ENCODE data around the gene CORO7.
A peak's percentile ranks its signal among the peaks of the same experiment; 100 is the strongest.

DNA sequence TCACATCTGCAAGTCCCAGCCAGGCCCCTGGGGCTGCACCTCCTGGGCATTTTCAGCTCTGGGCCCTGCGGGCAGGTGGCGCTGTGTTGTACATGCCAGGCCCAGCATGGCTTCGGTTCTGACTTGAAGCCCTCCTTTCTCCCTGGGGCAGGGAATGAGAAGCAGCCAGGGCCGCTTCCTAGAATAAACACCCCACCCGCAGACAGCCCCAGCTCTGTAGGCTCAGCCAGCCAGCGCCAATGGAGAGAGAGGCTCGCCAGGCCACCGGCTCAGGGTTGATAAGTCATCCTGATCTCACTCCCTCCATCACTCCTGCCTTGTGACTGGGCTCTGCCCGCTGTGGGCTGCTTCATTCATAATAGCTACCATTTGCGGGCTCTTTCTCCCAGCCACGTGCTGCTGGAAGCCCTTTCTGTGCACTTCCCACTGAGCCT is 106.5 kb downstream of the CORO7 start:
- TF ChIP-seq POLR2A (IDR thresholded peaks at IDR 0.05), result no peak
- TF ChIP-seq, protein P1, sequence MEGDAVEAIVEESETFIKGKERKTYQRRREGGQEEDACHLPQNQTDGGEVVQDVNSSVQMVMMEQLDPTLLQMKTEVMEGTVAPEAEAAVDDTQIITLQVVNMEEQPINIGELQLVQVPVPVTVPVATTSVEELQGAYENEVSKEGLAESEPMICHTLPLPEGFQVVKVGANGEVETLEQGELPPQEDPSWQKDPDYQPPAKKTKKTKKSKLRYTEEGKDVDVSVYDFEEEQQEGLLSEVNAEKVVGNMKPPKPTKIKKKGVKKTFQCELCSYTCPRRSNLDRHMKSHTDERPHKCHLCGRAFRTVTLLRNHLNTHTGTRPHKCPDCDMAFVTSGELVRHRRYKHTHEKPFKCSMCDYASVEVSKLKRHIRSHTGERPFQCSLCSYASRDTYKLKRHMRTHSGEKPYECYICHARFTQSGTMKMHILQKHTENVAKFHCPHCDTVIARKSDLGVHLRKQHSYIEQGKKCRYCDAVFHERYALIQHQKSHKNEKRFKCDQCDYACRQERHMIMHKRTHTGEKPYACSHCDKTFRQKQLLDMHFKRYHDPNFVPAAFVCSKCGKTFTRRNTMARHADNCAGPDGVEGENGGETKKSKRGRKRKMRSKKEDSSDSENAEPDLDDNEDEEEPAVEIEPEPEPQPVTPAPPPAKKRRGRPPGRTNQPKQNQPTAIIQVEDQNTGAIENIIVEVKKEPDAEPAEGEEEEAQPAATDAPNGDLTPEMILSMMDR (IDR thresholded peaks at IDR 0.05), result peak; percentile 13 to 72 (median 61)
